Spinal cord (tissue), 10 donors: Measurements from ENCODE around the gene CTNNA3. TPM values are rescaled to one million over a fixed set of nuclear protein-coding genes. Genes with fewer than 3 reads are reported as not detected.

Experiments
- DNase-seq, 6 donors: peaks; one replicate each; pipeline versions ENCODE4 v3.0.0 to v3.0.0-alpha.2; 2013 to 2015; ENCODE audit warnings: low spot score in 6 of 6, low read depth in 4 of 6
- H3K27ac ChIP-seq: one replicate; pipeline ENCODE4 v1.5.1; 2013; ENCODE audit warnings: low read depth, low read length, control low read depth
- H3K27me3 ChIP-seq: one replicate; pipeline ENCODE4 v1.6.1; 2013; ENCODE audit warnings: low read length; ENCODE audit not compliant: control insufficient read depth, insufficient read depth
- H3K36me3 ChIP-seq: one replicate; pipeline ENCODE4 v1.6.1; 2013; ENCODE audit warnings: low read length; ENCODE audit not compliant: control insufficient read depth, insufficient read depth
- H3K4me1 ChIP-seq: one replicate; pipeline ENCODE4 v1.6.1; 2013; ENCODE audit warnings: low read length; ENCODE audit not compliant: control insufficient read depth, insufficient read depth
- H3K4me3 ChIP-seq: one replicate; pipeline ENCODE4 v1.5.1; 2013; ENCODE audit warnings: low read depth, low read length, control low read depth
- H3K9me3 ChIP-seq: one replicate; pipeline ENCODE4 v1.6.1; 2013; ENCODE audit warnings: low read length; ENCODE audit not compliant: control insufficient read depth, insufficient read depth
- WGBS: methylation state at CpG from one replicate; pipeline ENCODE4 v1.1.5; 2013; ENCODE audit warnings: missing lambda C conversion rate; ENCODE audit not compliant: insufficient coverage; 5-methylcytosine and 5-hydroxymethylcytosine counted together
- polyA plus RNA-seq, 2 donors: library from polyadenylated mRNA; unstranded; fragments of 120-200 nt; gene quantifications; one replicate each; pipeline ENCODE4 v1.2.1, GENCODE V29; 2013; ENCODE audit not compliant: insufficient read length in 2 of 2
- total RNA-seq, 2 donors: library from RNA; depleted of rRNA in 1 of 2; stranded (reverse); fragments of 120-200 nt in 1 of 2; fragments of >200 nt in 1 of 2; gene quantifications; one replicate each; pipeline versions ENCODE4 v1.2.3 to v1.2.4, GENCODE V29; 2013 to 2014
- donor health status: healthy.

The CTNNA3 gene
- total and polyA plus RNA-seq, 4 donors = 15.3 to 63.5 (median 41.0) TPM

DNA sequence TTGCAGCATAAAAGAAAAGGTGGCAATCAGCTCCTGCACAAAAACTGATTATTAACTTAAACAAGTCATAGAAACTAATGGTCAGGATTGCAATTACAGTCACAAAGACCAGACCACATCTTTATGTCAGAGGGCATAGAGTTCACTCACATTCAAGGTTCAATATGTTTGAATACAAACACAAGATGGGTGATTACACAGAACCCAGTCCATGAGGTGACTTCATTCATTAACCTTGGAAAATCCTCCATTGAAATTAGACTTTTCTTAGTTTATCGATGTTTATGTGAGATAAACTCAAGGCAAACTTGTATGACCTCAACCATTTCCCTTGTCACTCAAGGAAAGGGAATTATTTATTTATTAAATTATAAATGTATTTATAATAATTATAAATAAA is 1158.8 kb downstream of the CTNNA3 start:
- no peak overlapping the region for H3K4me3 ChIP-seq
- WGBS = no CpG with 5 or more reads among the region's 1 CpG
- no peak for DNase-seq
- H3K27ac ChIP-seq = no peak overlapping the region
- no peaks in the 10 kb centered on the region for H3K4me1 ChIP-seq
- no peaks in the 10 kb centered on the region for H3K9me3 ChIP-seq
- no peaks in the 10 kb centered on the region for H3K27me3 ChIP-seq
- no peaks in the 10 kb centered on the region for H3K36me3 ChIP-seq

DNA sequence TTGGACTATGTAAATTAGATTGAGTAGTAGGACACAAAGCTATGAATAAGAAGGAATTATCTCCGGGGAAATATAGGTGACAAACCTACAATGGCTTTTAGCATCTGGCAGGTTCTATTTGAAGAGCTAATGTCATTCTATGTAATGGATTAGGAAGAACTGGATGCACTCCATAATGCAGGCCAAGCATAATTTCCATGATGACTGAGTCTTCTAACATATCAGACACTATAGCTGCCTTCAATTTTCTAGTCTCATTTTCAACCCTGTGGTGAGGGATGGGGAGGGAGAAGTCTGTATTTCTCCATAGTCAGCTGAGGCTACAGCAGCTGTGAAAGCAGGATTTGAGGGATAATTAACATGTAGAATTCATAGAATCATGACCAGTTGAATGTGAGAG is 1160.6 kb downstream of the CTNNA3 start:
- Histone ChIP-seq H3K27ac (no peak overlapping the region), H3K27me3 (no peaks in the 10 kb centered on the region), H3K4me3 (no peak overlapping the region), H3K4me1 (no peaks in the 10 kb centered on the region), H3K9me3 (no peaks in the 10 kb centered on the region), H3K36me3 (no peaks in the 10 kb centered on the region)
- peak in 1 of 6 donors; percentile 22 for DNase-seq
- 38% methylated on average over 1 of the region's 1 CpG for WGBS

GRCh38 chr10:66534866-66535265 is 1161.1 kb downstream of the CTNNA3 start:
- Histone ChIP-seq H3K9me3 (no peaks in the 10 kb centered on the region), H3K27me3 (no peaks in the 10 kb centered on the region), H3K4me3 (no peak overlapping the region), H3K36me3 (no peaks in the 10 kb centered on the region), H3K27ac (no peak overlapping the region), H3K4me1 (no peaks in the 10 kb centered on the region)
- peak in 1 of 6 donors; percentile 11 for DNase-seq
- WGBS = no CpG with 5 or more reads among the region's 1 CpG

GRCh38 chr10:66521506-66521905 is 1174.5 kb downstream of the CTNNA3 start:
- no CpG with 5 or more reads among the region's 1 CpG for WGBS
- Histone ChIP-seq H3K4me3 (no peak overlapping the region), H3K27me3 (no peaks in the 10 kb centered on the region), H3K9me3 (no peaks in the 10 kb centered on the region), H3K4me1 (no peaks in the 10 kb centered on the region), H3K36me3 (no peaks in the 10 kb centered on the region), H3K27ac (no peak overlapping the region)
- peak in 1 of 6 donors; percentile 3 for DNase-seq

- 100% methylated on average over 1 of the region's 3 CpGs for WGBS
- no peak overlapping the region for H3K27ac ChIP-seq
- DNase-seq = no peak
Observed at GRCh38 chr10:66519616-66520015, 1176.4 kb downstream of the CTNNA3 start.

DNA sequence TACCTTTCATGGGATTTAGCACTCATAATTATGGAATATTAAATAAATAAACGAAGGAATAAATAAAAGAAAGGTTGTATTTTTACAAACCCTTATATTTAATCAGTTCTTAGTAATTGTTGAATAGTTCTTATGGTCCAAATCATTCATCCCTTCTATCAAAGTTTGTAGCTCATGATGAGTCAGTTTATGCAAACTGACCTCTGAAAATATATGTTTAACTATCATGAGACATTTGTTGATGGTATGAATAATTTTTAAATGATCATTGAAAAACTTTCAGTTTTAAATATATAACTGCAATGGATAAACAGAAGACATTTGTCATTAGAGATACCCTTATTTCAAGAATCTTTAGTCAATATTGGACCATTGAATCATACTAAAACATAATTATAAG is 1181.3 kb downstream of the CTNNA3 start:
- no peak overlapping the region for H3K27ac ChIP-seq
- H3K27me3 ChIP-seq = no peaks in the 10 kb centered on the region
- no peaks in the 10 kb centered on the region for H3K36me3 ChIP-seq
- no peaks in the 10 kb centered on the region for H3K9me3 ChIP-seq
- H3K4me1 ChIP-seq = no peaks in the 10 kb centered on the region
- no peak for DNase-seq
- no peak overlapping the region for H3K4me3 ChIP-seq
- no CpG with 5 or more reads among the region's 1 CpG for WGBS

More at GRCh38 chr10:66519616-66520015, 1176.4 kb downstream of the CTNNA3 start:
- no peaks in the 10 kb centered on the region for H3K36me3 ChIP-seq
- no peaks in the 10 kb centered on the region for H3K4me1 ChIP-seq
- no peaks in the 10 kb centered on the region for H3K9me3 ChIP-seq
- no peaks in the 10 kb centered on the region for H3K27me3 ChIP-seq
- H3K4me3 ChIP-seq = no peak overlapping the region

DNA sequence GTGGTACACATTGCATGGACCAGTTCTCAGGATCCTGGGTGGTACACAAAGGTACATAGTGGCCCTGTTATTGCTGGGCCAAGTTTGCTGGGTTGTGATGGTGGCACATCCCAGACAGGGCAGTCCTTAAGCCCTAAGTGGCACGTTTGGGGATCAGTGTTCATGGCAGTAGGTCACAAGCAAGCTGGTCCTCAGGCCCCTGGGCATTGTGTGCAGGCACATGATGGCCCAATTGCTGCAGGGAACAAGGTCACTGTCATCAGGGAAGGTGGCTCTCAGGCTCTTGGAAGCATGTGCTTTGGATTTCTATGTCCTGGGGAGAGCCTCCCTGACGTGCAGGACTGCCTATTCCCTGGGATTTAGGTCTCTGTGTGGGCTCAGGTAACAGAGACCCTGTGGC is 1182.5 kb downstream of the CTNNA3 start:
- 85% methylated on average over 2 of the region's 2 CpGs for WGBS
- Histone ChIP-seq H3K4me3 (no peak overlapping the region), H3K27ac (no peak overlapping the region), H3K27me3 (no peaks in the 10 kb centered on the region), H3K36me3 (no peaks in the 10 kb centered on the region), H3K9me3 (no peaks in the 10 kb centered on the region), H3K4me1 (no peaks in the 10 kb centered on the region)
- no peak for DNase-seq

GRCh38 chr10:66505003-66505657 is 1190.9 kb downstream of the CTNNA3 start:
- no peak overlapping the region for H3K27ac ChIP-seq
- no peak overlapping the region for H3K4me3 ChIP-seq
- H3K36me3 ChIP-seq = no peaks in the 10 kb centered on the region
- no peak for DNase-seq
- no peaks in the 10 kb centered on the region for H3K9me3 ChIP-seq
- H3K4me1 ChIP-seq = no peaks in the 10 kb centered on the region
- no peaks in the 10 kb centered on the region for H3K27me3 ChIP-seq
- WGBS = no CpG with 5 or more reads among the region's 2 CpGs

DNA sequence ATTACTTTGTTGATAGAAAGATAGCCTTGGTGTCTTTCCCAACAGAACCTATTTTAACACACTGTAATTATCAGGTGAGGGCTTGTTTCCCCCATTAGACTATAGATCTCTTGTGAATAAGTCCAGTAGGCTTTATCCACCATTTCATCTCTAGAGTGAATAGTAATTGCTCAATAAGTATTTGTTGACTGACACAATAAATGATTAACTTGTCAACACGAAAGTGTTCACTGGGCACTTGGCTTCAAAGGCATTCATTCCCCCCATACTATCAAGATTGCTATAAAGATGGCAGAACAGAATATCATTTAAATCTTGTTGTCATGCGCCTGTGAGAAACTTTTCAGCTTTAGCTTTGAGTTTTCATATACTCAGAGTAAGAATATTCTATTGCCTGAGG is 1194.6 kb downstream of the CTNNA3 start:
- H3K27me3 ChIP-seq = no peaks in the 10 kb centered on the region
- no peaks in the 10 kb centered on the region for H3K9me3 ChIP-seq
- H3K4me1 ChIP-seq = no peaks in the 10 kb centered on the region
- DNase-seq = no peak
- no peaks in the 10 kb centered on the region for H3K36me3 ChIP-seq
- no CpG with 5 or more reads among the region's 2 CpGs for WGBS
- no peak overlapping the region for H3K27ac ChIP-seq
- H3K4me3 ChIP-seq = no peak overlapping the region

DNA sequence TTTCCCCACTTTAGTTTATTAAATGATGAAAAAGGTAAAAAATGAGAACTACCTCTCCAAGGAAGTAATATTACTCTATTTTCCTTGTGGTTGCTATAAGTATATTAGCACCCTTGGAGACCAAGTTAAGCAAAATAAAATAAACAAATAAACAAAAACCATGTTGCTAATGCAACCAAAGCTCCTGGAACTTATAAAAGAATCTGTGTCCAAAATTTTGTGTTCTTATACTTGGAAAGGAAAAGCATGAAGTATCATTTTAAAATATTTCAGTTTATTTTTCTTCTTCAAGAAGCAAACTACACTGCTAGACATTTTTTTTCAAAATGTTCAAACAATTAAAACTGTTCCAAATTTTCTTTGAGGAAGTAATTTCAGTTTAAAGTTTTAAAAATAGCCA is 1212.0 kb downstream of the CTNNA3 start:
- Histone ChIP-seq H3K4me3 (no peak overlapping the region), H3K9me3 (peaks cover 2% of the 10 kb centered on the region), H3K36me3 (no peaks in the 10 kb centered on the region), H3K27ac (no peak overlapping the region), H3K4me1 (no peaks in the 10 kb centered on the region), H3K27me3 (no peaks in the 10 kb centered on the region)
- DNase-seq = no peak
